ENCODE results near the gene ODAD2.

DNA sequence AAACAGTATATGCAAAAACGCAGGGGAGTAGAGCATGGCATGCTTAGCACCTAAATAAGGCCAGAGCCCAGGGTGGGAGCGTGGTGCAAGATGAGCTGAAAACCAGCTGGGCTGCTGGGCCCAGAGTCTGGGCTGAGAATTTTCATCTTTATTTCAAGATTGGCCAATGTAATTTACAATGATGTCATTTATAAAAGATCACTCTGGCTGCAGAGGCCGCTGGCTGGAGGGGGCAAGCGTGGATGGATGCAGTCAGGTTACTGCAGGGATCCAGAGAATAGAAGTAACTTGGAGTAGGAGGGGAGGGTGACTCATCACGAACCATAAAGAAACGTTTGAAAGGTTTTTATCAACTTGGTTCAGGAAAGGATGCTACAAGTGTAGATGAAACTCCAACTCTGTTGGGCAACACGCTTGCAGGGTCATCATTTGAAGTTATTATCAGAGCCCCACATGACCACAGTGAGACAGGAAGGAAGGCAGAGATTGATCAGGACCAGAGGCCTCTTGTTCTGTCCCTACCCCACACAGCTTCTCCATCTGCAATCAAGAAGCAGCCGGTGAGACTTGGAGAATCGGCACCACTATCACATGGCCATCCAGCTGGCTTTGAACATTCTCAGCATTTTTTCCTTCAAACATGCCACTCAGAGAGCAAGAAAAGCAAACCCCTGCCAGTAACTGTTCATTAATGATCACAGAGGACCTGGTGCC lies 49.2 kb downstream of the ODAD2 start:
- TF ChIP-seq, protein P1, sequence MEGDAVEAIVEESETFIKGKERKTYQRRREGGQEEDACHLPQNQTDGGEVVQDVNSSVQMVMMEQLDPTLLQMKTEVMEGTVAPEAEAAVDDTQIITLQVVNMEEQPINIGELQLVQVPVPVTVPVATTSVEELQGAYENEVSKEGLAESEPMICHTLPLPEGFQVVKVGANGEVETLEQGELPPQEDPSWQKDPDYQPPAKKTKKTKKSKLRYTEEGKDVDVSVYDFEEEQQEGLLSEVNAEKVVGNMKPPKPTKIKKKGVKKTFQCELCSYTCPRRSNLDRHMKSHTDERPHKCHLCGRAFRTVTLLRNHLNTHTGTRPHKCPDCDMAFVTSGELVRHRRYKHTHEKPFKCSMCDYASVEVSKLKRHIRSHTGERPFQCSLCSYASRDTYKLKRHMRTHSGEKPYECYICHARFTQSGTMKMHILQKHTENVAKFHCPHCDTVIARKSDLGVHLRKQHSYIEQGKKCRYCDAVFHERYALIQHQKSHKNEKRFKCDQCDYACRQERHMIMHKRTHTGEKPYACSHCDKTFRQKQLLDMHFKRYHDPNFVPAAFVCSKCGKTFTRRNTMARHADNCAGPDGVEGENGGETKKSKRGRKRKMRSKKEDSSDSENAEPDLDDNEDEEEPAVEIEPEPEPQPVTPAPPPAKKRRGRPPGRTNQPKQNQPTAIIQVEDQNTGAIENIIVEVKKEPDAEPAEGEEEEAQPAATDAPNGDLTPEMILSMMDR (IDR thresholded peaks at IDR 0.05; ENCODE audit: insufficient read depth, low read length) = no peak
- TF ChIP-seq SPI1 (IDR thresholded peaks at IDR 0.05; ENCODE audit: borderline replicate concordance, low read depth) = no peak
- no peak for TF ChIP-seq POLR2AphosphoS5 (IDR thresholded peaks at IDR 0.05; ENCODE audit: low read depth)
- TF ChIP-seq GABPA (IDR thresholded peaks at IDR 0.05; ENCODE audit: low read depth) = no peak
